Muscle layer of colon (tissue), 2 donors: ENCODE results near the gene RTL9.
"Not testable (repeated sequence)": the region's sequence is repeated elsewhere in the genome, so short reads cannot be mapped to it uniquely, and the experiment has no call there.

ENCODE experiments used
- H3K27ac ChIP-seq: one replicate; pipeline ENCODE4 v1.7.0; 2013; ENCODE audit warnings: low read depth, mild to moderate bottlenecking, low read length, moderate library complexity
- H3K27me3 ChIP-seq, 2 donors: one replicate each; pipeline ENCODE4 v1.7.0; 2013; ENCODE audit warnings: low read length in 2 of 2, mild to moderate bottlenecking in 2 of 2; ENCODE audit not compliant: insufficient read depth in 2 of 2, control insufficient read depth in 1 of 2
- H3K36me3 ChIP-seq: one replicate; pipeline ENCODE4 v1.7.0; 2013; ENCODE audit warnings: mild to moderate bottlenecking, low read length; ENCODE audit not compliant: insufficient read depth
- H3K4me1 ChIP-seq: one replicate; pipeline ENCODE4 v1.7.0; 2013; ENCODE audit warnings: mild to moderate bottlenecking, low read length; ENCODE audit not compliant: insufficient read depth
- H3K4me3 ChIP-seq, 2 donors: one replicate each; pipeline ENCODE4 v1.7.0; 2013; ENCODE audit warnings: low read length in 2 of 2, low read depth in 1 of 2, mild to moderate bottlenecking in 1 of 2, moderate library complexity in 1 of 2
- H3K9ac ChIP-seq: one replicate; pipeline ENCODE4 v1.7.0; 2013; ENCODE audit warnings: low read length
- H3K9me3 ChIP-seq: one replicate; pipeline ENCODE4 v1.7.0; 2013; ENCODE audit warnings: mild to moderate bottlenecking, low read length
- donor health status: abdominal sarcoma.
- donor health status: Adenocarcinoma of cecum.

RTL9 gene

GRCh38 chrX:110321081-110321480 is 37.6 kb upstream of the RTL9 start:
- H3K9me3 ChIP-seq: no peaks in the 10 kb centered on the region
- no peaks in the 10 kb centered on the region for H3K4me1 ChIP-seq
- no peak overlapping the region for H3K9ac ChIP-seq
- H3K4me3 ChIP-seq: no peak overlapping the region
- no peak overlapping the region for H3K27ac ChIP-seq
- no peaks in the 10 kb centered on the region for H3K27me3 ChIP-seq
- H3K36me3 ChIP-seq: no peaks in the 10 kb centered on the region

DNA sequence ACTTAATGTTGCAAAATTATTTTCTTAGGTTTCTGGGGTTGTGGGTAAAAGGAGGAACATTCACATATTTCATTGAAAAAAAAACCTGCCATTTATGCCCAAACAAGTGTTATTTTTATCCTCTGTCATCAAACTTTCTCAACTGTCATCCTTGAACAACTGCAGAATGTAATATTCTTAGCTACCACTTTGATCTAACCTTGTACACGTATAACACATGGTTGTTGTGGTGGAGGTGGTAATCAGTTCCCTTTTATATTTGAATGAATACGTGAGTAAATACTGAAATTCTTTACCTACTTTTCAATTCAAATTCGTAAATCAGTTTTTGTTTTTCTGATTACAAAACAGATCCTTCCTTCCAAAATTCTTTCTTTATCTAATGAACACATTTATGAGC is 37.0 kb upstream of the RTL9 start:
- Histone ChIP-seq H3K27me3 (no peaks in the 10 kb centered on the region), H3K4me1 (no peaks in the 10 kb centered on the region), H3K9me3 (no peaks in the 10 kb centered on the region), H3K36me3 (no peaks in the 10 kb centered on the region), H3K9ac (no peak overlapping the region), H3K4me3 (no peak overlapping the region), H3K27ac (no peak overlapping the region)

DNA sequence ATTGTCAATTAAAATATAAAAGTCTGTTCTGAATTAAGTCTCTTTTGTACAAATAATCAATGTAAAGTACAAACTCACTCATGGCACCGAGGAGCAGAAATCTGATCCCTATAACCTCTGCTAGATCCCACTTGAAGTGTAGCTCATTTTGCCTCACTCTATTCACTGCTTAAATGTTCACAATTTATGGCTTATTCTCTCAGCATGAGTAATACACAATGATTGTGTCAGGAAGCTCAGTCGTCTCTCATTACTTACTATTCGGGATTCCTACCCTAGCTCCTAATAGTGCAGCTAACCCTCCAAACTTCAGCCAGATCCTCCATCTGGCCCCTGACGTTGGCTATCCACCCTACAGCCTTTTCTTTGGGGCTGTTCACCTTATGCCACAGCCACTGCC is 36.0 kb upstream of the RTL9 start:
- Histone ChIP-seq H3K27me3 (no peaks in the 10 kb centered on the region), H3K36me3 (no peaks in the 10 kb centered on the region), H3K4me1 (no peaks in the 10 kb centered on the region), H3K9me3 (no peaks in the 10 kb centered on the region), H3K27ac (no peak overlapping the region), H3K4me3 (no peak overlapping the region), H3K9ac (no peak overlapping the region)

DNA sequence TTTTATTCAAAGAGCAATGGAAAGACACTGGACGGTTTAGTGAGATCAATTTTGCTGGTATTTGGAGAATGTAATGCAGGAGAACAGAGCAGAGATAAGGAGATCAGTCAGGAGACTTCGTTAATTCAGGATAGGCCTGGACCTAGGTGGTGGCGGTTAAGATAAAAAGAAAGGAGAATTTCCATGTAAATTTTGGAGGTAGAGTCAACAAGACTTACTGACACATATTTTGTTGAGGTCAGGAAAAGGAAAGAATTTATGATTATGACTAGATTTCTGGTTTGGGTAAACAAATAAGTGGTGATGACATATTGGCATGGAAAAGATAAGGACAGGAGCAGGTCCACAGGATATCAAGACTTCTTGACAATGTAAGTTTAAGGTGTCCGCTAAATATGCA is 31.9 kb upstream of the RTL9 start:
- Histone ChIP-seq H3K27ac (no peak overlapping the region), H3K27me3 (no peaks in the 10 kb centered on the region), H3K4me3 (no peak overlapping the region), H3K36me3 (no peaks in the 10 kb centered on the region), H3K9ac (no peak overlapping the region), H3K9me3 (no peaks in the 10 kb centered on the region), H3K4me1 (no peaks in the 10 kb centered on the region)

- Histone ChIP-seq H3K4me1 (no peaks in the 10 kb centered on the region), H3K9ac (no peak overlapping the region), H3K27ac (no peak overlapping the region), H3K9me3 (no peaks in the 10 kb centered on the region), H3K36me3 (no peaks in the 10 kb centered on the region), H3K4me3 (no peak overlapping the region), H3K27me3 (no peaks in the 10 kb centered on the region)
Measured at GRCh38 chrX:110327336-110327735, 31.3 kb upstream of the RTL9 start.

GRCh38 chrX:110328613-110329012 is 30.0 kb upstream of the RTL9 start:
- not testable (repeated sequence) for H3K4me3 ChIP-seq, H3K9me3 ChIP-seq, H3K27ac ChIP-seq, H3K9ac ChIP-seq, H3K4me1 ChIP-seq, H3K27me3 ChIP-seq, H3K36me3 ChIP-seq

DNA sequence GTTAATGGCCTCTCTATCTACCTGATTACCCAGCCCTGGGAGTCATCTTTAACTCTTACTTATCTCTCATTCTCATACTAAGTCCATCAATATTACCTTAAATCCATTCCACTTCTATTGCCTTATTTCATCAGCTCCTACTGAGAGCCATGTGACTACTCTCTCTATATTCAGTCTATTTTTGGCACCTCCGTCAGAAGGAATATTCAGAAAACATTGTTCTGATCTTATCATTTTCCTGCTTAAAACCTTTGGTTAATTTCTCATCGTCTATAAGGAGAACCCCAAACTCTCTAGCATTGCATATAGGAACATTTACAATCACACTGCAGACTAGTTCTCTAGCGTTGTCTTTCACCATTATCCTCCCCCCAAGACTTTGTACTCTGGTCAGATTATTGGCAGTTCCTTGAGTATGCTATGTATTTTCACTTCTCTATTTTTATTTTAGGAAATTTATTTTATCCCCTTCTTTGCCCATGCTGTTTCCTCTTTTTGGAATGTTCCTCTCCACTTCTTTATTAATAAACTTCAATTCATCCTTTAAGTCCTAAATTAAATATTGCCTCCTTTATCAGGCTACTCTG is 27.1 kb upstream of the RTL9 start:
- Histone ChIP-seq H3K9ac (no peak overlapping the region), H3K4me3 (no peak overlapping the region), H3K27ac (no peak overlapping the region), H3K9me3 (no peaks in the 10 kb centered on the region), H3K4me1 (no peaks in the 10 kb centered on the region), H3K27me3 (peaks cover 0 to 7% of the 10 kb centered on the region in 2 donors), H3K36me3 (no peaks in the 10 kb centered on the region)

GRCh38 chrX:110333458-110333857 is 25.2 kb upstream of the RTL9 start:
- not testable (repeated sequence) for H3K9me3 ChIP-seq, H3K27me3 ChIP-seq, H3K27ac ChIP-seq, H3K4me3 ChIP-seq, H3K36me3 ChIP-seq, H3K4me1 ChIP-seq, H3K9ac ChIP-seq

DNA sequence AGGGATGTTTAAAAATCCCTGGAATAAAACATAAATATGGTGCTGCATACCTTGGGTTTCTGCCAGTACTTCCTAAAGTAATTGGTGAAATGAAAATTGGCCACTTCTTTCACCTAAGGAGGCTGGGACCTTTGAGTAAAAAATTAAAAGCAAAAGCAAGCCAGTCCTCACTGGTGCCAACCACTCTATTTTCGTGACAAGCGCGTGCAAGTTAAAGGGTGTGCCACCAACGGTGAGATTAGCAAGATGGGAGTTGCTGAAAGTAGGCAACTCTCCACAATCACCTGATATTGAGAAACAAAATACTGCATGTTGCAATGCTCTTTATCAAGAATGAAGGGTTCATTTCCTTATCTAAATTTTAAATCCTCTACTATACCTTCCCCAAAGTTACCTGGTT is 19.7 kb upstream of the RTL9 start:
- no peak overlapping the region for H3K27ac ChIP-seq
- H3K36me3 ChIP-seq: no peaks in the 10 kb centered on the region
- no peaks in the 10 kb centered on the region for H3K4me1 ChIP-seq
- no peak overlapping the region for H3K9ac ChIP-seq
- peaks cover 0 to 7% of the 10 kb centered on the region in 2 donors for H3K27me3 ChIP-seq
- no peak overlapping the region for H3K4me3 ChIP-seq
- no peaks in the 10 kb centered on the region for H3K9me3 ChIP-seq

DNA sequence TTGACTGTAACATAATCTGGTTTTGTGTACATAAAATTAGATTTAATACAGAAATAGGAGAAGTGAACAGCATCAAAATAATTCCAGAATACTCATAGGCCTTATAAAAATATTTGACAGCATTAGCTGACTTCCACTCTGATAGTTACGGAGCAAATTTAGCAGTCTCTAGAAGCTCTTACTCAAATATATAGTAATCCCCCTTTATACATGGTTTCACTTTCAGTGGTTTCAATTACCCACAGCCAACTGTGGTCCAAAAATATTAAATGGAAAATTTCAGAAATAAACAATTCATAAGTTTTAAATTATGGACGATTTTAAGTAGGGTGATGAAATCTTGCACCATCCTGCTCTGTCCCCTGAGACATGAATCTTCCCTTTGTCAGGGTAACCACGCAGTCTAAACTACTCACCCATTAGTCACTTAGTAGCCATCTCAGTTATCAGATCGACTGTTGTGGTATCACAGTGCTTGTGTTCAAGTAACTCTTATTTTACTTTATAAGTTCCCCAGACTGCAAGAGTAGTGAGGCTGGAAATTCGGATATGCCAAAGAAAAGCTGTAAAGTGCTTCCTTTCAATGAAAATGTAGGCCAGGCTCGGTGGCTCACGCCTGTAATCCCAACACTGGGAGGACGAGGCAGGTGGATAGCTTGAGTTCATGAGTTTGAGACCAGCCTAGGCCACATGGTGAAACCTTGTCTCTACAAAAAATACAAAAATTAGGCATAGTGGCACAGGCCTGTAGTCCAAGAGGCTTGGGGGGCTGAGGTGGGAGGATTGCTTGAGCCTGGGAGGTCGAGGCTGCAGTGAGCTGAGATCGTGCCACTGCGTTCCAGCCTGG is 17.2 kb upstream of the RTL9 start:
- Histone ChIP-seq H3K9ac (no peak overlapping the region), H3K27ac (no peak overlapping the region), H3K27me3 (no peaks in the 10 kb centered on the region), H3K9me3 (no peaks in the 10 kb centered on the region), H3K4me3 (no peak overlapping the region), H3K36me3 (no peaks in the 10 kb centered on the region), H3K4me1 (no peaks in the 10 kb centered on the region)

- Histone ChIP-seq H3K4me1 (no peaks in the 10 kb centered on the region), H3K9ac (no peak overlapping the region), H3K4me3 (no peak overlapping the region), H3K36me3 (no peaks in the 10 kb centered on the region), H3K27me3 (no peaks in the 10 kb centered on the region), H3K27ac (no peak overlapping the region), H3K9me3 (no peaks in the 10 kb centered on the region)
Measured at GRCh38 chrX:110346681-110347080, 12.0 kb upstream of the RTL9 start.

DNA sequence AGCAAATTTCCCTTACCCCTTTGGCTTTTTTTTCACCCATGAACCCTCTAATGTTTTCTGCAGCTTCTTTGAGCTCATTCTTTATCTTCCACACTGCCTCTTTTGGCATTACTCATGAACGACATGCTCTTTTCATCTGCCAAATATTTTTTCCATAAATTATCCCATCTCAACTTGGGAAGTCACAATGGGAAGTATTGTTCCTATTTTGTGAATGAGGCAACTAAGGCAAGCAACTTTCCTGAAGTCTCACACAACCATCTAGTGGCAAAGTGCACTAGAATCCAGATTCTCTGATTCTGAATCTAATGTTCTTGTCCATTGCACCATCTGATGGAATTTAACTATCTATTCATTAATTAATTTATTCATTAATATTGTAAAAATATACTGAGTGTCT is 625 bp downstream of the RTL9 start:
- Histone ChIP-seq H3K9me3 (no peaks in the 10 kb centered on the region), H3K36me3 (no peaks in the 10 kb centered on the region), H3K9ac (no peak overlapping the region), H3K27me3 (no peaks in the 10 kb centered on the region), H3K4me3 (no peak overlapping the region), H3K27ac (no peak overlapping the region), H3K4me1 (no peaks in the 10 kb centered on the region)
